H7 (cell line): ENCODE measurements around the gene PCDHA1. TPM values are rescaled to one million over a fixed set of nuclear protein-coding genes. Genes with fewer than 3 reads are reported as not detected.
"Not testable (repeated sequence)": the region's sequence is repeated elsewhere in the genome, so short reads cannot be mapped to it uniquely, and the experiment has no call there.

Experiments used
- DNase-seq: peaks from one replicate; pipeline ENCODE4 v3.0.0; 2012
- H3K27me3 ChIP-seq: 2 replicates; pipeline ENCODE4 v1.6.0; 2011; ENCODE audit warnings: mild to moderate bottlenecking, low read length; ENCODE audit not compliant: control insufficient read depth, insufficient read depth
- H3K36me3 ChIP-seq: replicated peaks from 2 replicates; pipeline ENCODE4 v1.5.1; 2011; ENCODE audit warnings: low read length; ENCODE audit not compliant: control insufficient read depth, insufficient read depth
- H3K4me3 ChIP-seq: 2 replicates; pipeline ENCODE4 v1.5.1; 2011; ENCODE audit warnings: low read depth, mild to moderate bottlenecking, control low read depth, low read length, moderate library complexity; ENCODE audit not compliant: insufficient read depth
- total RNA-seq: library from RNA; depleted of rRNA; stranded (reverse); fragments of >200 nt; shearing (Covaris generic); gene quantifications from 2 replicates; pipeline ENCODE4 v1.2.3, GENCODE V29; 2014; rRNA removed

The PCDHA1 gene
- total RNA-seq: not detected in 2 replicates

DNA sequence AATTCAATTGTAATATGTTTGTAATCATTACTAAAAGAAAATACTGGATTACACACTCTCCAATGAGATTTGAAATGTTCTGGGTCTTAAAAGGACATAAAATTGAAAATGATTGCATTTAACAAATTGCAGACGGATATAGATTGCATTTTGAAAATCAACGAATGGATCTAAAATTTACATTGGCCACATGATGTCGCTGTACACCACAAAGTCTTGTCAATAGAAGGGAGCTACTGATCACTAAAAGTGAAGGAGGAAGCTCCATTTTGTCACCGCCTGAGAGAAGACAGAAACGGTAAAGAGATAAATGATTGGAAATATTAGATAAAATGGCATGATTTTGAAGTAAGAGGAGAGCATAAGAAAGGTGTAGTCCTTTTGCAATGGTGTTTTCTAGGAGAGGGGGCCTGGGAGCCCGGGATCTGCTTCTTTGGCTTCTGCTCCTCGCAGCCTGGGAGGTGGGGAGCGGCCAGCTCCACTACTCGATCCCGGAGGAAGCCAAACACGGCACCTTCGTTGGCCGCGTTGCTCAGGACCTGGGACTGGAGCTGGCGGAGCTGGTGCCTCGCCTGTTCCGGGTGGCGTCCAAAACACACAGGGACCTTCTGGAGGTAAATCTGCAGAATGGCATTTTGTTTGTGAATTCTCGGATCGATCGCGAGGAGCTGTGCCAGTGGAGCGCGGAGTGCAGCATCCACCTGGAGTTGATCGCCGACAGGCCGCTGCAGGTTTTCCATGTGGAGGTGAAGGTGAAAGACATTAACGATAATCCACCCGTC lies at the start of gene PCDHA1:
TSS of gene PCDHA1 (plus strand) at position 236 of the 782 bp plus-strand sequence.
- DNase-seq: no peak
- Histone ChIP-seq H3K36me3 (no peaks in the 10 kb centered on the region), H3K4me3 (no peak within 1 kb of the TSS), H3K27me3 (no peaks in the 10 kb centered on the region)

DNA sequence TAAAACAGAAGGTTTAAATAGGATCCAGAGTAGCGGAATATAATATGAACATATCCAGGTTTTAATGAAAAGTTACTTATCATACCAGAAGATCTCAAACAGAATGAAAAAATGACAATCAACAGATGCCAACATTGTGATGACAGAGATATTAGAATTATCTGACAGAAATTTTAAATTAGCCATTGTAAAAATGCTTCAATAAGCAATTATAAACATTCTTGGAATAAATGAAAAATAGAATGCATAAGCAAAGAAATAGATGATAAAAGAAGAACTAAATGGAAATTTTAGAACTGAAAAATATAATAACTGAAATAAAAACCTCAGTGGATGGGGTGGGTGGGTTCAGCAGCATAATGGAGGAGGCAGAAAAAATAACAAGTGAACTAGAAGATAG lies 48.5 kb upstream of the PCDHA1 start:
- Histone ChIP-seq H3K36me3 (no peaks in the 10 kb centered on the region), H3K4me3 (no peak overlapping the region), H3K27me3 (no peaks in the 10 kb centered on the region)
- DNase-seq: no peak

DNA sequence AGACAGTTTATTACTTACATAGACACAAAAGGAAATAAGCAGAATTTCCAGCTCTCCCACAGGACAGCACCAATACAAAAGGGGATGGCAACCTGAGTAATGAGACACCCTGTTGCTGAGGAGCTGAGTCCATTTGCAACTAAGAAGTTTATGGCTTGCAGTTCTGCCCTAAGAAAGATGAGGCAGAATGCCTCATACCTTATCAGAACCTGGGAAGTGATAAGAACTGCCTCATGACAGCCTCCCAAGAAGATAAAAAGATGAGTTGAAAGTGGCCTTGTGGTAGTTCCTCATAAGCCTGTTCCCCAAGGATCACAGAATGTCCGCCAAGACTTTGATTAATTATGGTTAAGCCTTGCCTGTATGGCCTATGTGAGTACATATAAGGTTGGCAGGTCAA lies 44.0 kb upstream of the PCDHA1 start:
- no peaks in the 10 kb centered on the region for H3K36me3 ChIP-seq
- H3K4me3 ChIP-seq: no peak overlapping the region
- no peak for DNase-seq
- no peaks in the 10 kb centered on the region for H3K27me3 ChIP-seq

DNA sequence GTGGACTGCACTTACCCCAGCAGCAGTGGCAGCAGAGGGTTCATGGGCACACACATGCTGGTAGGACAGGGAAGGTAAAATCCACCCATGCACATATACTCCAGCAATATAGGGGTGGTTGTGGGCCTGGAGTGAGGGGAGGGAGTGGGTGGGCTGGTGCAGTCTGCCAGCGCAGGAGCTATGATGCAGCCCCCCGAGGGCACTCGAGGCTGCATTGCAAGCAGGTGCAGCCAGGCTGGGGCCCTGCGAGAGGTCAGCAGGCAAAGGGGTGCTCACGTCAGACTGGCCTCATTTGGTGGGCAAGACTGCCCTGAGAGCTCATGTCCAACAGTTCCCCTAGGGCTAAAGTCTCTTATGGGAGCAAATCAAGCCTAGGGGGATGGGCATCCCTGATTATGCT lies 32.4 kb upstream of the PCDHA1 start:
- no peaks in the 10 kb centered on the region for H3K27me3 ChIP-seq
- no peak overlapping the region for H3K4me3 ChIP-seq
- no peak for DNase-seq
- H3K36me3 ChIP-seq: no peaks in the 10 kb centered on the region

- H3K36me3 ChIP-seq: no peaks in the 10 kb centered on the region
These were observed 21.6 kb upstream of the PCDHA1 start for GRCh38 chr5:140764177-140764973.

DNA sequence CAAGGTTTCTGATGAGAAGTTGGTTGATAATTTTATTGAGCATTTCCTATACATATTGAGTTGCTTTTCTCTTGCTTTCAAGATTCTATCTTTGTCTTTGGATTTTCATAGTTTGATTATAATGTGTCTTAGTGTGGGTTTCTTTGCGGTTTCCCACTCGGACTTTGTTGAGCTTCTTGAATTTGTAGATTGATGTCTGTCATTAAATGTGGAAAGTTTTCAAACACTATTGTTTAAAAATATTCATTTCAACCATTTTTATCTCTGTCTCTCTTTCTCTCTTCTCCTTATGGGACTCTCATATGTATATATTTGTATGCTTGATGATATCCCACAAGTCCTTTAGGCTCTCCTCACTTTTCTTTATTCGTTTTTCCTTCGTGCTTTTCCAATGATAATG lies 18.5 kb upstream of the PCDHA1 start:
- no peak overlapping the region for H3K4me3 ChIP-seq
- no peak for DNase-seq
- no peaks in the 10 kb centered on the region for H3K27me3 ChIP-seq
- no peaks in the 10 kb centered on the region for H3K36me3 ChIP-seq

More at GRCh38 chr5:140764177-140764973, 21.6 kb upstream of the PCDHA1 start:
- Histone ChIP-seq H3K27me3 (no peaks in the 10 kb centered on the region), H3K4me3 (no peak overlapping the region)
- no peak for DNase-seq

DNA sequence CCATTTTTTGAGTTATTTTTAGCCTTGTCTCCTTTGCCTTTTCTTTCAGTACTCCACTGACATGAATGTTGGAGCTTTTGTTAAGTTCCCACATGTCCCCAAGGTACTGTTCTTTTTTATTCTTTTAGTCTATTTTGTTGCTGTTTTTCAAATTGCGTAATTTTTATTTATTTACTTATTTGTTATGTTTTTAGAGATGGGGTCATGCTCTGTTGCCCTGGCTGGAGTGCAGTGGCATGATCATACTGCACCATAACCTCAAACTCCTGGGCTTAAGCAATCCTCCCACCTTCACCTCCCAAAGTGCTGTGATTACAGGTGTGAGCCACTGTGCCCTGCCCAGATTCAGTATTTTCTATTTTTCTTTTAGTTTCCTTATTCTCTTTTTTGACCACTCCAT lies 5.4 kb upstream of the PCDHA1 start:
- Histone ChIP-seq H3K4me3 (no peak overlapping the region), H3K36me3 (no peaks in the 10 kb centered on the region), H3K27me3 (no peaks in the 10 kb centered on the region)
- DNase-seq: no peak

GRCh38 chr5:140787422-140787821 lies 1.5 kb downstream of the PCDHA1 start:
- not testable (repeated sequence) for H3K4me3 ChIP-seq, DNase-seq, H3K36me3 ChIP-seq, H3K27me3 ChIP-seq

DNA sequence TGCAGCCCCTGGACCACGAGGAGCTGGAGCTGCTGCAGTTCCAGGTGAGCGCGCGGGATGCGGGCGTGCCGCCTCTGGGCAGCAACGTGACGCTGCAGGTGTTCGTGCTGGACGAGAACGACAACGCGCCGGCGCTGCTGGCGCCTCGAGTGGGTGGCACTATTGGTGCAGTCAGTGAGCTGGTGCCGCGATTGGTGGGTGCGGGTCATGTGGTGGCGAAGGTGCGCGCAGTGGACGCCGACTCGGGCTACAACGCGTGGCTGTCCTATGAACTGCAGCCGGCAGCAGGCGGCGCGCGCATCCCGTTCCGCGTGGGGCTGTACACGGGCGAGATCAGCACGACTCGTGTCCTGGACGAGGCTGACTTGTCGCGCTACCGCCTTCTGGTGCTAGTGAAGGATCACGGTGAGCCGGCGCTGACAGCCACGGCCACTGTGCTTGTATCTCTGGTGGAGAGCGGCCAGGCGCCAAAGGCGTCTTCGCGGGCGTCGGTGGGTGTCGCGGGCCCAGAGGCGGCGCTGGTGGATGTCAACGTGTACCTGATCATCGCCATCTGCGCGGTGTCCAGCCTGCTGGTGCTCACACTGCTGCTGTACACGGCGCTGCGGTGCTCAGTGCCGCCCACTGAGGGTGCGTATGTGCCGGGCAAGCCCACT lies 2.0 kb downstream of the PCDHA1 start:
- H3K36me3 ChIP-seq, H3K27me3 ChIP-seq, H3K4me3 ChIP-seq, DNase-seq: not testable (repeated sequence)

DNA sequence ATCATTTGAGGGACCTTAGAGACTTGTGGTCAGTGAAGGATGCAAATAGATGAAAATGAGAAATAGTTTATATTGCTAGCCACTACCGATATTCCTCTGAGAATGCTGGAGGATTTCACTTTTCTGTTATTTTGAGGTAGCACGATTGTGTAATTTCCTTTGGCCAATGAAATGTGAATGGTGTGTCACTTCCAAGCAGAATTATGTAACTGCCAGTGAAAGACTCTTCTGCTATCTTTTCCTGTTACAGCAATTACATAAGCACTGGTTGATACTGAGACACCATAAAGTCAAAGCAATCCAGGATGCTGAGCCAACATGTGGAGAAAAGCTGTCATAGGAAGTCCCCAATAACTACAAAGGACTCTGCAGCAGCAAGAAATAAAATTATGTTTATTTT lies 5.1 kb downstream of the PCDHA1 start:
- no peak for DNase-seq
- Histone ChIP-seq H3K36me3 (no peaks in the 10 kb centered on the region), H3K27me3 (no peaks in the 10 kb centered on the region), H3K4me3 (no peak overlapping the region)

DNA sequence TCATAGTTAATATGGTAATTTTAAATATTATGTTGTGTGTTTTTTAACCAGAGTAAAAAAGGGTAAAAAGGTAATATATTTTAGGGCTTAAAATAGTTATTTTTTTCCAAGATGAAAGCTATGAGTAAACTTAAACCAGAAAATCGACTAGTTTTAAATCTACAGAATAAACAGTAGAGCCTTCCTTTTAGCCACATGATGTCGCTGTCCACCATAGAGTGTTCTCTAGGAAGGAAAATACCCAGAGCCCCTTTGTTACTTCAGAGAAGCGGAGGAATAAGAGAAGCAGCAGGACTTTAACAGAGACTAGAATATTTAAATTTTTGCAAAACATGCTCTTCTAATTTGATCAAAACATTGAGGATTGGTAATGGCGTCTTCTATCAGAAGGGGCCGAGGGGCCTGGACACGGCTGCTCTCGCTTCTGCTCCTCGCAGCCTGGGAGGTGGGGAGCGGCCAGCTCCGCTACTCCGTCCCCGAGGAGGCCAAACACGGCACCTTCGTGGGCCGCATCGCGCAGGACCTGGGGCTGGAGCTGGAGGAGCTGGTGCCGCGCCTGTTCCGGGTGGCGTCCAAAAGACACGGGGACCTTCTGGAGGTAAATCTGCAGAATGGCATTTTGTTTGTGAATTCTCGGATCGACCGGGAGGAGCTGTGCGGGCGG lies 8.8 kb downstream of the PCDHA1 start, which contains the start of gene PCDHA2:
TSS of gene PCDHA2 (plus strand) at position 258 of the 664 bp plus-strand sequence.
- DNase-seq: peak; percentile 74
- peak within 1 kb of the TSS; percentile 22; the same call in 1 of the 2 replicates for H3K4me3 ChIP-seq
- H3K27me3 ChIP-seq: no peaks in the 10 kb centered on the region
- no peaks in the 10 kb centered on the region for H3K36me3 ChIP-seq

- peak; percentile 83 for DNase-seq
- Histone ChIP-seq H3K4me3 (peak overlapping the region; percentile 22; the same call in 1 of the 2 replicates), H3K27me3 (no peaks in the 10 kb centered on the region), H3K36me3 (no peaks in the 10 kb centered on the region)
These were observed 9.3 kb downstream of the PCDHA1 start for GRCh38 chr5:140795259-140795641.

GRCh38 chr5:140796072-140796717 lies 10.3 kb downstream of the PCDHA1 start:
- not testable (repeated sequence) for H3K4me3 ChIP-seq, DNase-seq, H3K27me3 ChIP-seq, H3K36me3 ChIP-seq

GRCh38 chr5:140796718-140797095 lies 10.8 kb downstream of the PCDHA1 start:
- Histone ChIP-seq H3K27me3 (no peaks in the 10 kb centered on the region), H3K4me3 (no peak overlapping the region), H3K36me3 (no peaks in the 10 kb centered on the region)
- DNase-seq: no peak
